GM11168 (cell line): ENCODE data around the gene NCK1.
"Not testable (repeated sequence)": the region's sequence is repeated elsewhere in the genome, so short reads cannot be mapped to it uniquely, and the experiment has no call there.

Experiments used
- in situ Hi-C: fragments of 300-500 bp; cut with MboI; formaldehyde crosslinking; loops from one replicate; pipeline ENCODE4 v1.12.0; 2022; ENCODE audit warnings: low sequenced_read_pairs; ENCODE audit not compliant: unreplicated experiment

The NCK1 gene

DNA sequence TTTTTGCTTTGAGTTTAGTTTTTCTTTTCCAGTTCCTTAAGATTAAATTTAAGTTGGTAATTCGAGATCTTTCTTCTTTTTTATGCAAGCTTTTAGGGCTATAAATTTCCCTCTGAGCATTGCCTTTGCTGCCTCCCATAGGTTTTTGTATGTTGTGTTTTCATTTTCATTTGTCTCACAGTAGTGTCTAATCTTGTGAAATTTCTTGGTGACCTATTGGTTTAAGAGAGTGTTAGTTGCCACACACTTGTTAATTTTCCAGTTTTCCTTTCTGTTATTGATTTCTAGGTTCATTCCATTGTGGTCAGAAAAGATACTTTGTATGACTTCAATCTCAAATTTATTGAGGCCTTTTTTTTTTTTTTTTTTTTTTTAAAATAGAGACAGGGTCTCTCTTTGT lies 77.5 kb downstream of the NCK1 start:
- in situ Hi-C loops = no loop called here

DNA sequence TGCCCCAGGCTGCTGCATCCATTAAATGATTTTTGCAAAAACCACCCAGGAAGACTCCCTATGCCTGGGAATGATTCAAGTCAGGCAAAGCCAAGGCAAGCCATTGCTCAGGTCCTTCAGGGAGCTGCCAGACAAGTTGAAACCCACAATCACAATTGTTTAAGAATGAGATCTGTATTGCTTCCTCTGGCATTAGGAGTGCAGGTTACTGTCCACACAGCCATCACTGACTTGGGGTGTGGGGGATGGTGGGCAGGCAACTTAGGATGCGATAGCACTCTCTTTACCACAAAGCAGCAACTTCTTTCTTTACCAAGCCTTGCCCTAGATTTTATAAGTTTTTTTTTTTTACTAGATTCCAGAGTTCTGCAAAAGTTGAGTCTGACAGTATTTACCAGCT lies 80.8 kb downstream of the NCK1 start:
- in situ Hi-C loops = loop anchor here (10.0 kb wide), 1 partner anchor 88 kb away; no protein-coding TSS in a partner anchor

DNA sequence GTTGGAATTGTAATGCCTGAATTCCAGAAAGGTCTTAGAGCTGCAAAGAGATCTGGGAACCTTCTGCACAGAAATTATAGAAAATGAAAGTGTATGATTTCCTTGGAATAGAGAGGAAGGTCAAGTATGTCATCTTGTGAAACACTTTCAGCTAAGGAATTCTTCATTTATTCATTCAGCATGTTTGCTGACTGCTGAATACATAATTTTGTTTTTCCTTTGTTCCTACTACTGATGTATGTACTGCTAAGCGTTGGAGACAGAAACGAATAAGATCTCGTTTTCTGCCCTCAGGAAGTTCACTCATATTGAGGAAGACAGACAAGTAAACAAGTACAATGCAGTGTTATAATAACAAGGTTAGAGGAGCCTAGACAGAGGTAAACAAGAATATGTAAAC lies 81.4 kb downstream of the NCK1 start:
- in situ Hi-C loops = loop anchor here (10.0 kb wide), 1 partner anchor 89 kb away; no protein-coding TSS in a partner anchor

DNA sequence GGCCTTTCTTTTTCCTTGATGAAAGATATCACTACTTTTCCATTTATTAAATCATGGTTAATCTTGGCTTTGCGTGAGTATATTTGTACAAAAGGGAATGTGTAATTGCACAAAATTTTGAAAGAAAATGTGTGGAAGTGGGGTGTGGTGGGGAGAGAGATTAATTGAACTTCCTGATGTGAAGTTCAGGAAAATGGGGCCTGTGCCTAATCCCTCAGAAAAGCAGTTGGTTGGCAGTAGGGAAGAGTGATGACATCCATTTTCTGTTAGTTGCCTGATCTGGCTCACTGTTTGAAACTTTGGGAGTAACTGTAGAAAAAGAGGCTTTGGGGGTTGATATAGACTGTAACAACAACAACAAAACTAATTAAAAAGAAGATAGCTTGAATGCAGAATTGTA lies 85.0 kb downstream of the NCK1 start:
- in situ Hi-C loops = loop anchor here (10.0 kb wide), 1 partner anchor 92 kb away; no protein-coding TSS in a partner anchor

DNA sequence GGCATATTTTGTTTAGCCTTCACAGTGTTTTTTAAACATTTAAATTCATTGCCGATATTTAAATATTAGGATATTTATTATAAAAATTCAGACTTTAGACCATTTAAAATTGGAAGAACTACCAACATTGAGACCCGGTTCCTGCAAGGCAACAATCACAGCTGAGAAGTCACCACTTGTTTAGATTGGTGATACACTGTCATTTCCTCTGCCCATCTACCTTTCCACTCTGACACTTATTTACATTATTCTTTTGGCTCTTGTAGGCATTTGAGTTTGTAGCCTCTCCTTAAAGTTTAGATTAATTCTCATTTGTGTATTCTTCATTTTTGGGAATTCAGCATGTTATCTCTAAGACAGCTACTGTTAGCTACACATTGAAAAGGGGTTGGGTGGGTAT lies 85.5 kb downstream of the NCK1 start:
- in situ Hi-C loops = loop anchor here (10.0 kb wide), 1 partner anchor 93 kb away; no protein-coding TSS in a partner anchor

DNA sequence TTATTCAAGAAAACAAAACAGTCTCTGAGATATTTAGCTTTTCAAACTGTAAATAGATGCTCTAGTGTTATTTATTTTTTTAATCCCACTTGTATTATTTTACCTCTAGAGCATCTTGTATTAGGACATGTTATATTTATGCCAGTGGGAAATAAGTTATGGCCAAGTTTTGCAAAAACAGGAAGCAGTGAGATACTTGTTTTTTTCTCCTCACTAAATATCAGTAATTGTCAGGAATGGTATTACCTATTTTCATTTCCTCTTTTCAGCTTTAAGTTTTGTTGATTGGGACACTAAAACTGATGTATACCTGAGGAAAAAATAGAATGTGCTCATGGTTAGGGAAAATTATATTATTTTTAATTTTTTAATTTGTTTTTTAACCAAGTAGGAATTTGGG lies 87.1 kb downstream of the NCK1 start:
- in situ Hi-C loops = loop anchor here (10.0 kb wide), 1 partner anchor 94 kb away; no protein-coding TSS in a partner anchor

DNA sequence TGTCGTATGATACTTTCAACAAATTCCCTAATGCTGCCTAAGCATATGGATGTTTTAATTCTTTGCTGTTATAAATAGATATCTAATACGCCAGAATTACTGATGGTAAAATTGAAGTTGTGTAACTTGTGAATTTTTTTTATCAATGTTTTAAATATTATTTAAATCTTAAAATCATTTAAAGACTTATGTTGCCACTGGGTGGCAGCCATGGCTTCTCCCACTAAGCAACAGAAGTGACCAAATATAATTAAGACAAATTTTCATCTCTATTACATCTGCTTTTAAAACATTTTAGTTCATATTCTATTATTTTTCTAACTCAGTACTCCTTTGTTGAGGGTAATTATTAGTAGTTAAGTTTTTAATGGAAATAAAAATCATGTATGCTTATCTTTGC lies 87.7 kb downstream of the NCK1 start:
- in situ Hi-C loops = loop anchor here (10.0 kb wide), 1 partner anchor 95 kb away; no protein-coding TSS in a partner anchor

DNA sequence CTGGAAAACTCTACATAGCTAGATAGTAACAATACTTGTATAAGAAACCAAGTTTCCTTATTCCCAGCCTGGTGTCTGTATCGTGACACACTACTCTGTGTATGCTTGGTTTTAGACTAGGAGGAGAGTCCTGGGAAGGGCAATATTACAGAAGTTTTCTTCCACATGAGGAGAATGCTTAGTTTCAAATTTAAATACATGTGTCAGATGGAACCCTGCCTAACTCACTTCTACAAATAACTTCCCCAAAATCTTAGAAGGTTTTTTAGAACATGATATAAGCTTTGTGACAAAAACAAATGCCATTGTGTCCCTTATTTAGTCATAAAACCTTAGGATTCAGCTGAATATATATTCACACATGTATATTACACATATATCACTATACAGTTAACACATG lies 88.6 kb downstream of the NCK1 start:
- in situ Hi-C loops = no loop called here

DNA sequence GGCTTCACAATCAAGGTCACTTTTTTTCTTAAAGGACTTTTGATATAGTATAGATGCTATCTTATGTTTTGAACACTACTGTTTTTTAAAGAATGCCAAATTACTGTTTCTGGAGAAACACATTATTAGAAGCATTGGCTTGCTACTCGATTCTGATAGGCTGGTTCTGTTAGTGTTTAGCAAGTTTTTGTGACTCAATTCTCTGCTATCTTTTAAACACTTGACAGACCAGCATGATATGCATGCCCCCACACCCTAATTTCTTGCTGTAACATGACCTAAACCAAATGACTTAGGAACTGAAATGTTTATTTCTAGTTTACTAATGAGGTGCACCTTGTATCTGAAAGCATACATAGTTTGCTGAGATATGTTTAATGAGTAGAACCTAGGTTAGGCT lies 90.3 kb downstream of the NCK1 start:
- in situ Hi-C loops = no loop called here

DNA sequence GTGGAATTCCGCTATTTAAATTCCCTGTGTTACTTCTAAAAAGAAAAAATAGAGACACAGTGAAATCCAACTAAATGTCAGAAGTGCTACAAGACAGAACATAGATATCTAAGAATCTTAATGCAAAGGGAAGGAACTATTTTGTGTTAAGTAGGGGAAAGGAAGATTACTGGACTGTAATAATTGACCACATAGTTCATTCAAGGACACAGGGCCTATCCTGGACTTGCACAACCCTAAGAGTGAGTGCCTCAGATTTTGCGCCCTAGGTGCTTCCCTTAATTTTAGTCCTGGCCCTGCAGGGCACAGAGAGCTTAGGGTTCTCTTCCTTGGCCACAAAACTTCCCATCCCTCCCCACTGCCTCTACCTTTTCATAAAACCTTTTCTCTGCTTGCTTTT lies 92.2 kb downstream of the NCK1 start:
- in situ Hi-C loops = no loop called here

DNA sequence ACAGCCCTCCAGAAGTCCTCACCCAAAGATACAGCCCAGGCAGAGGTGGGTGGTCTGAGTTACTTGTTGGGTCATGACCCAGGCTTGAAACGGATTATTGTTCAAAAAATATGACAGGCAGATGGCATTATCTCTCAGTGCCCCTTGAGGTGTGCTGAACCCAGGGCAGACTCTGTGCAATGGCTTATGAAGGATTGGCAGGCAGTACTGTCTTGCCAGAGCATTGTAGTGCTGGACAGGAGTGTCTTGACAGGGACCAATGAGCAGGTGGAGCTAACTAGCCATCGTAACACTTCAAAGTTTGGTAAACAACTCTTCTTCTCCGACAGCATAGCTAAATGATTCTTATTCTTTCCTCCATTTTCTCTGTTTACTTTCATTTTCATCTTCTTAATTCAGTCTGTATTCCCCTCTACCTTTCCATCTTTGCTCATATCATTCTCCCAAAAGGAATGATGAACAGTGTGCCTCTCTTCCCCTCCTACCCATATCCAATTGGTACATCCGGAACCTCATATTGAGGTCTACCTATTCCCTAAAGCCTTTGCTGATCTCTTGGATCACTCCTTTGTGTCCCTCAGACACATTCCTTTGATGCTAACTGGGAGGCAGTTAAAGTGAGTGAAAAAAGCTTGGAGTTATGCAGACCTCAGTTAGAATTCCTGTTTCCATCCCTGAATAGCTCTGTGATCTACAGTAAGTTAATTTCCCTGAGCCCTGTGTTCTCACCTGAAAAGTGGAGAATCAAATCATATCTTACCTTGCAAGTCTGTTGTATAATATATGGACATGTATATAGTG lies 93.2 kb downstream of the NCK1 start:
- in situ Hi-C loops = no loop called here

DNA sequence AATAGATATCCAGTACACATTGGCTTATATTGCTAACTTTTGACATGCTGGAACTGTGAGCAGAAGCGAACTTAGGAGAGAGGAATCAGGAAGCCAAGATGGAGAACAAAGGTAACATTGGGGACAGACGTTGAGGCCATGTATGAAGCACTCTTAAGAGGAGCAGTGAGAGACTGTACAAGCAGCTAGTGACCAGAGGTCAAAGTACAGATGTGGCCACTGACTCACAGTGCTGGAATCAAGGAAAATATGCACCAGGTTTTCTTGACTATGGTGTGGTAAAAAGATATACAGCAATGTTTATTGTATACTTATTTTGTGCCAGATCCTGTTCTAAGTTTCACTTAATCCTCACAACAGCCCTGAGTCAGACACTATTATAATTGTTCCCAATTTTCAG lies 93.8 kb downstream of the NCK1 start:
- in situ Hi-C loops = no loop called here

DNA sequence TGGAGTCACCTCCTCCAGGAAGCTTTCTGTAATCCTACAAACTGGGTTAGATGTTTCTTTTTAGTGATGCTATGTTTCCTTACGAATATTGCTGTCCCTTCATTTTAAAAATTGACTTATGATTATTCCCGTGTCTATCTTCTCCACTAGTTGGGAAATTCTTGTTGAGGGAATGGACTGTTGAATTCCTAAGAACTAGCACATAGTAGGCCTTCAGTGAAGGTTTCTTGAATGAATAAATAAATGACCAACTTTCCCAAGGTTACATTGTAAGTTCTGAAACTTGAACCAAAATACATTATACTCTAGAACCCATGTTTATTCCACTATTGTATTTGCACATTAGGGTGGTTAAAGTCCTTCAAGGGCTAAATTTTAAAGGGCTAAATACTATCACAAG lies 95.0 kb downstream of the NCK1 start:
- in situ Hi-C loops = no loop called here

DNA sequence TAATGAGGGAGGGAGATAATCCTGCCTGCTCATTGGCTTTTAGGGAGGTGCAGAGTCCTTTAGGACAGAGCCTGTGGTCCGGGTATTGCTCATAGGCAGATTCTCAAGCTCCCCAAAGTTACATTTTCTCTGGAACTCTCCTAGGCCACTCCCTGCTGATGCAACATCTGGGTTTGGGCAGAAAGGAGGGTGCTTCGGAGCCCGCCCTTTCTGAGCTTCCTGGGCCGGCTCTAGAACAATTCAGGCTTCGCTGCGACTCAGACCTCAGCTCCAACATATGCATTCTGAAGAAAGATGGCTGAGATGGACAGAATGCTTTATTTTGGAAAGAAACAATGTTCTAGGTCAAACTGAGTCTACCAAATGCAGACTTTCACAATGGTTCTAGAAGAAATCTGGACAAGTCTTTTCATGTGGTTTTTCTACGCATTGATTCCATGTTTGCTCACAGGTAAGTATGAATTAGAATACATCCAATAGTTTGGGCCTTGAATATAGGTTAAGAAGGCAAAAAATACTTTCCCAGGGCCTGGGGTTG lies 95.8 kb downstream of the NCK1 start, which contains the start of gene IL20RB:
TSS of gene IL20RB (plus strand) at position 233 of the 538 bp plus-strand sequence. CDS start at position 364, 131 bp downstream.
- in situ Hi-C loops = no loop called here

DNA sequence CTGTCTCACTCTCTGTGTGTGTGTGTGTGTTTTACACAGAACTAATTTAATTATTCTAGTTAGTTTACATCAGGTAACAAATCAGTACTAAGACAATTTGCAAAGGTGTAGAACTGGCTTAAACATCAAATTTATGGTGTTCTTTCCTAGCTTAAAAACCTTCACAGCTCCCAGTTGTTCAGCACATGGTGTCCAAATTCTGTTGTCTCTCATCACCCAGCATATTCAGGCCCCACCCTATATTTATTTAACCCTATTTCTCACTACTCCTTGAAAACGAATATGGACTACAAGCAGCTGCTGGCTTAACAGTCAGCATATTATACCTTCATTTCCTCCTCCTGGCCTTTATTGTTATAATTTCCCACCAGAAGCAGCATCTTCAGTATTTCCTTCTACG lies 96.9 kb downstream of the NCK1 start:
- in situ Hi-C loops = no loop called here

DNA sequence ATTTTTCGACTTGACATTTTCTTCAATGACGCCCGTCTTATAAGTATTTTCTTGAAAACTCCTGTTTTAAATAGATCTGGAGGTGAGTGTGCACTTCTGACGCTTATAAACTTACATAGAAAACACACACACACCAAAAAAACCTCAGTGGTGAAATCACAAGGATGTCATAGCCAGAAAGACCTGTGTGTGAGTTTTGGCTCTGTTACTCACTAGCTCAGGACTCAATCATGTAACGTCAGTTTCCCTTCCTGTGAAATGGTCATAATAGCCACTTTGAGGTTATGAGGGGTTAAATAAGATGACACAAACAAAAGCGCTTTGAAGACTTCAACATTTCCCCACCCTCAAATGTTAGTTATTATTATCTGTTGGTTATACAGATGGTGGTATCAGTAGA lies 97.6 kb downstream of the NCK1 start:
- in situ Hi-C loops = no loop called here

DNA sequence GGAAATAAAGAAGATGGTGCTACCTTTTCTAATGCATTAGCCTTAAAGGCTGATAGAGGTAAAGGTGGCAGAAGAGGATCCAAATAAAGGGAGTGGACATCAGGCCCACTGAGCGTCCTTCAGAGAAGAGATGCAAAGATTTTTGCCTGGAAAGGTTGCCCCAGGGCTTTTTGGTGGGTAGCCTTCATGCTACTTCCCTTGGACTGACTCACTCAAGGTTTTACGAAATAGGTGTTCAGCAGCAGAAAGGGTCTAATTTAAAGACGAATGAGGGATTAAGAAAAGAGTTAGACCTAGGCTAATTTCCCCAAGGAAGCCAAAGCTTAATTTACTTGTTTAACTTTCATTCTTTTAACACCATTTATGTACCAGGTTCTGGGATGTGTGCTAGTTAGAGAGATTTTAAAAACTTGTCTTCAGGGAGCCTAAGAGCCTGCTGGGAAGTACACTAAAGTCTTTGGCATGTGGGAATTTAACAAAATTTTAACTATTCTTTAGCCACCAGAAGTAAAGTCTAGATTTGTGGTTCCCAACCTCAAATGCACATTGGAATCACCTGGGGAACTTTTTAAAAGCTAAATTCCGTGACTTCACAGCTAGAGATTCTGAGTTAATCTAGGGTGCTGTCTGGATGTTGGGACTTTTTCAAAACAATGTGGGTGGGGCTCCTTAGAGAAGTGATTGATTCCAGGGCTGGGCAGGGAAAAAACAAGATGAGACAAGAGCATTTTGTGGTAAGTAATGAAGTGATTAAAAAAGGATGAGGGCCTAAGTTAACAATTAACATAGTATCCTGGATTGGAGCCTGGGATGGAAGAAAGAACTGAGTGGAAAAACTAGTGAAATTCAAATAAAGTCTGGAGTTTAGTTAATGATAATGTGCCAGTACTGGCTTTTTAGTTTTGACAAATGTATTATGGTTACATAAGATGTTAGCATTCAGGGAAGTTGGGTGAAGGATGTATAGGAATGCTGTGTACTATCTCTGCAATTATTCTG lies 99.1 kb downstream of the NCK1 start:
- in situ Hi-C loops = no loop called here

DNA sequence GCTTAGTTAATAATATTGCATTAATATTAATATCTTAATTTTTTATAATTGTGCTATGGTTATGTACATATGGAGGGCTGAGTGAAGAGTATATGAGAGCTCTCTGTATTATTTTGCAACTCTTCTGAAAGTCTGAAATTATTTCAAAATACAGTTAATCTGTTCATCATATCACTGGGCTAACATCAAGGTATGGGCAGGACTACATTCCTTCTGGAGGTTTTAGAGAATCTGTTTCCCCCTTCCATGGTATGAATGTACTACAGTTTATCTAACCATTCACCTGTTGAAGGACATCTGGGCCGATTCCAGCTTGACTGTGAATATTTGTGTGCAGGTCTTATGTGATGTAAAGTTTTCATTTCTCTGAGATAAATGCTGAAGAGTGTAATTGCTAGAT lies 100.9 kb downstream of the NCK1 start:
- in situ Hi-C loops = no loop called here

DNA sequence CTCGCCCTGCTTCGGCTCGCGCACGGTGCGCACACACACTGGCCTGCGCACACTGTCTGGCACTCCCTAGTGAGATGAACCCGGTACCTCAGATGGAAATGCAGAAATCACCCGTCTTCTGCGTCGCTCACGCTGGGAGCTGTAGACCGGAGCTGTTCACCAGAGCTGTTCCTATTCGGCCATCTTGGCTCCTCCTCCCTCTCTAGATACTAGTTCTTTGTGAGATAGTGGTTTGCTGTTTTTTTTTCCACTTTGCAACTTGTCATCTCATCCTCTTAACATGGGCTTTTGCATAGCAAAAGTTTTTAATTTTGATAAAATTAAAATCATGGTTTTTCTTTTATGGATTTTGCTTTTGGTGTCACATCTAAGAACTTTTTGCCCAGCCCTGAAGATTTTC lies 107.5 kb downstream of the NCK1 start:
- in situ Hi-C loops = not testable (repeated sequence)

DNA sequence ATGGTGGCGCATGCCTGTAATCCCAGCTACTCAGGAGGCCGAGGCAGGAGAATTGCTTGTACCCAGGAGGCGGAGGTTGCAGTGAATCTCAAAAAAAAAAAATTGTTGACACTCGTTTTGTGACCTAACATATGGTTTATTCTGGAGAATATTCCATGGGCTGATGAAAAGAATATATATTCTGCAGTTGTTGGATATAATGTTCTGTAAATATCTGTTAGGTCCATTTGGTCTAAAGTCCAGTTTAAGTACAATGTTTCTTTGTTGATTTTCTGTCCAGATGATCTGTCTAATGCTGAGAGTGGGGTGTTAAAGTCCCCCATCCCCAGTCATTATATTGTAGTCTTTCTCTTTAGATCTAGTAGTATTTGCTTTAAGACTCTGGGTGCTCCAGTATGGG lies 111.3 kb downstream of the NCK1 start:
- in situ Hi-C loops = no loop called here
